PFSK-1 (cell line): ENCODE data around the gene GAL3ST2.

Source experiments
- FOXP2 ChIP-seq: optimal IDR thresholded peaks from 2 replicates; pipeline ENCODE3; 2011; ENCODE audit warnings: borderline replicate concordance, control low read depth, inconsistent platforms; ENCODE audit not compliant: insufficient read depth; ENCODE audit errors: extremely low read length, extremely low read depth
- POLR2AphosphoS5 ChIP-seq: IDR thresholded peaks from 2 replicates; pipeline ENCODE4 v1.6.1; 2012; ENCODE audit warnings: low read depth, mild to moderate bottlenecking, control low read depth, low read length, moderate library complexity
- REST ChIP-seq, 2 experiments: IDR thresholded peaks; 2 replicates each; pipeline versions ENCODE4 v1.6.1 to v1.8.0; 2011 to 2012; ENCODE audit warnings: low read depth in 2 of 2, low read length in 2 of 2, control low read depth in 1 of 2, inconsistent platforms in 1 of 2, mild to moderate bottlenecking in 1 of 2, moderate library complexity in 1 of 2; ENCODE audit not compliant: insufficient read depth in 1 of 2
- SIN3A ChIP-seq: IDR thresholded peaks from 2 replicates; pipeline ENCODE4 v1.6.1; 2012; ENCODE audit warnings: mild to moderate bottlenecking, low read length, moderate library complexity, borderline replicate concordance; ENCODE audit not compliant: insufficient read depth
- TAF1 ChIP-seq: IDR thresholded peaks from 2 replicates; pipeline ENCODE4 v1.6.1; 2012; ENCODE audit warnings: low read length, control low read depth, borderline replicate concordance; ENCODE audit not compliant: insufficient read depth

- TF ChIP-seq POLR2AphosphoS5 = no peak
- TF ChIP-seq TAF1 = no peak
- TF ChIP-seq SIN3A = no peak
- no peak for TF ChIP-seq REST (IDR thresholded peaks at IDR 0.05; ENCODE audit: insufficient read depth in 1 of 2, low read depth in 2 of 2, low read length in 2 of 2)
- no peak for TF ChIP-seq FOXP2
These were observed 11.9 kb downstream of the GAL3ST2 start for GRCh38 chr2:241788572-241788971.
